HG03066 (cell line): ENCODE measurements around the gene ZNF84.

Experiments
- ATAC-seq: cut with Tn5 transposase; IDR thresholded peaks from one replicate; pipeline ENCODE4 v1.9.1; 2021; ENCODE audit warnings: low read depth; ENCODE audit not compliant: unreplicated experiment

The ZNF84 gene

GRCh38 chr12:133037207-133038005, at the start of gene ZNF84:
TSS of gene ZNF84 (plus strand) at chr12:133037509. CDS start at chr12:133041468, 3,959 bp downstream.
- ATAC-seq, result peak; percentile 95

- no peak for ATAC-seq
These were observed 38.6 kb upstream of the ZNF84 start for GRCh38 chr12:132998741-132999140.

GRCh38 chr12:133010657-133011297, 26.5 kb upstream of the ZNF84 start:
- no peak for ATAC-seq

- no peak for ATAC-seq
These were observed 13.7 kb upstream of the ZNF84 start for GRCh38 chr12:133023566-133023965.

GRCh38 chr12:133026996-133027395, 10.3 kb upstream of the ZNF84 start:
- ATAC-seq, result no peak

- ATAC-seq, result no peak
These were observed 905 bp downstream of the ZNF84 start for GRCh38 chr12:133038118-133038709.

- ATAC-seq, result no peak
These were observed 9.4 kb downstream of the ZNF84 start for GRCh38 chr12:133046698-133047097.

- ATAC-seq, result no peak
These were observed 20.1 kb downstream of the ZNF84 start for GRCh38 chr12:133057446-133057845.

- ATAC-seq, result no peak
These were observed 21.1 kb downstream of the ZNF84 start for GRCh38 chr12:133058203-133059113.

- ATAC-seq, result no peak
These were observed 24.6 kb downstream of the ZNF84 start for GRCh38 chr12:133061954-133062353.

GRCh38 chr12:133063556-133063955, 26.2 kb downstream of the ZNF84 start:
- no peak for ATAC-seq

GRCh38 chr12:133073836-133074235, 36.5 kb downstream of the ZNF84 start:
- no peak for ATAC-seq

GRCh38 chr12:133080026-133080367, 42.7 kb downstream of the ZNF84 start:
- peak; percentile 70 for ATAC-seq

GRCh38 chr12:133080368-133081158, 43.3 kb downstream of the ZNF84 start, which contains the start of gene ZNF140:
TSS of gene ZNF140 (plus strand) at chr12:133080923. CDS start at chr12:133081321, 398 bp downstream.
- ATAC-seq, result peak; percentile 62

GRCh38 chr12:133081159-133081780, 44.0 kb downstream of the ZNF84 start:
- no peak for ATAC-seq

- no peak for ATAC-seq
These were observed 46.0 kb downstream of the ZNF84 start for GRCh38 chr12:133083345-133083744.

- ATAC-seq, result no peak
These were observed 68.3 kb downstream of the ZNF84 start for GRCh38 chr12:133105620-133106019.

GRCh38 chr12:133106253-133106652, 68.9 kb downstream of the ZNF84 start:
- ATAC-seq, result no peak

- ATAC-seq, result no peak
These were observed 69.8 kb downstream of the ZNF84 start for GRCh38 chr12:133107121-133107520.
